ENCODE measurements around the gene SMC1A.

DNA sequence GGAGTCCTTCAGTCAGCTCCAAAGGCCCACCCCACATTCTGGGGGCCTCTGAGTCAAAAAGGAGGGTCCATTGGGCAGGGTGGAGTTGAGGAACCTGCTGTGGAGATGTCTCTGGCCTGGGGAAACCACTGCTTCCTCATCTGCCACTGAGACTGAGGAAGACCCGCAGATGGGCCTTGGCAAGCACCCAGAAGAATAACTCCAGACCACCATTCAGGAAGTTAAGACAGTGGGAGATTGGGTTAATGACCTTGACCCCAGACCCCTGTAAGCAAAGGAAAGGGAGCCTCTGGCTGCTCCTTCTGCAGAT lies 19.8 kb upstream of the SMC1A start:
- TF ChIP-seq, protein P1, sequence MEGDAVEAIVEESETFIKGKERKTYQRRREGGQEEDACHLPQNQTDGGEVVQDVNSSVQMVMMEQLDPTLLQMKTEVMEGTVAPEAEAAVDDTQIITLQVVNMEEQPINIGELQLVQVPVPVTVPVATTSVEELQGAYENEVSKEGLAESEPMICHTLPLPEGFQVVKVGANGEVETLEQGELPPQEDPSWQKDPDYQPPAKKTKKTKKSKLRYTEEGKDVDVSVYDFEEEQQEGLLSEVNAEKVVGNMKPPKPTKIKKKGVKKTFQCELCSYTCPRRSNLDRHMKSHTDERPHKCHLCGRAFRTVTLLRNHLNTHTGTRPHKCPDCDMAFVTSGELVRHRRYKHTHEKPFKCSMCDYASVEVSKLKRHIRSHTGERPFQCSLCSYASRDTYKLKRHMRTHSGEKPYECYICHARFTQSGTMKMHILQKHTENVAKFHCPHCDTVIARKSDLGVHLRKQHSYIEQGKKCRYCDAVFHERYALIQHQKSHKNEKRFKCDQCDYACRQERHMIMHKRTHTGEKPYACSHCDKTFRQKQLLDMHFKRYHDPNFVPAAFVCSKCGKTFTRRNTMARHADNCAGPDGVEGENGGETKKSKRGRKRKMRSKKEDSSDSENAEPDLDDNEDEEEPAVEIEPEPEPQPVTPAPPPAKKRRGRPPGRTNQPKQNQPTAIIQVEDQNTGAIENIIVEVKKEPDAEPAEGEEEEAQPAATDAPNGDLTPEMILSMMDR (IDR thresholded peaks at IDR 0.05), result no peak
- no peak for TF ChIP-seq POLR2A (IDR thresholded peaks at IDR 0.05)
